ENCODE results near the gene CPXM2.

Gene CPXM2

GRCh38 chr10:123891144-123892071 lies at the start of gene CPXM2:
Gene CPXM2, minus strand, starts transcription at chr10:123891807. Its CDS starts 148 bp downstream, at chr10:123891659.
- no peak for DNase-seq (ENCODE audit: low read depth)

- no peak for DNase-seq (ENCODE audit: low read depth)
These were observed 48.0 kb upstream of the CPXM2 start for GRCh38 chr10:123939591-123939990.

- no peak for DNase-seq (ENCODE audit: low read depth)
These were observed 47.3 kb upstream of the CPXM2 start for GRCh38 chr10:123938890-123939289.

DNA sequence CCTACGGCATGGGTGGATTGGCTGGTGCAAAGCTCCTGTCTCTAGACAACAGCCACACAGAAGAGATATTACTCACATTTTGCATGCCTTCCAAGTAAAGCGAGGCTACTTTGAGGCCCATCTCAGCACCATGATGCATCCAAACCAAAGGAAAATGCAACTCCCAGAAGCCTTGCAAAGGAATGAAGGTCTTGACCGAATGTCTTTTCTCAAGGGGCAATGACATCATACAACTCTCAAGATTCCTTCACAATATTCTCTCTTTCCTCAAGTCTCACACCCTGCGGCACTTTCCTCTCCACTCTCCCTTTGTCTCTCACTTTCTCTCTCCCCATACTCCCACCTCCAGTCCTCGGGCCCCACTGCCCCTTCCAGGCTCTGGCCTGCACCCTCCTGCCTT lies 44.8 kb upstream of the CPXM2 start:
- no peak for DNase-seq (ENCODE audit: low read depth)

DNA sequence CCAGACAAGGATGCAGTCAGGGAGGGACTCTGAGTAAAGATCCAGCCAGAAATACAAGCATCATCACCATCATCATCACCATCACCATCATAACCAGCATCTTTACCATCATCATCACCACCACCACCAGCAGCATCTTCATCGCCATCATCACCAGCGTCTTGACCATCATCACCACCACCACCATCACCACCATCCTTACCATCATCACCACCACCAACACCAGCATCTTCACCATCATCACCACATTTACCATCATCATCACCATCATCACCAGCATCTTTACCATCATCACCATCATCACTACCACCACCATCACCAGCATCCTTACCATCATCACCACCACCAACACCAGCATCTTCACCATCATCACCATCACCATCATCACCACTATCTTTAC lies 44.1 kb upstream of the CPXM2 start:
- no peak for DNase-seq (ENCODE audit: low read depth)

DNA sequence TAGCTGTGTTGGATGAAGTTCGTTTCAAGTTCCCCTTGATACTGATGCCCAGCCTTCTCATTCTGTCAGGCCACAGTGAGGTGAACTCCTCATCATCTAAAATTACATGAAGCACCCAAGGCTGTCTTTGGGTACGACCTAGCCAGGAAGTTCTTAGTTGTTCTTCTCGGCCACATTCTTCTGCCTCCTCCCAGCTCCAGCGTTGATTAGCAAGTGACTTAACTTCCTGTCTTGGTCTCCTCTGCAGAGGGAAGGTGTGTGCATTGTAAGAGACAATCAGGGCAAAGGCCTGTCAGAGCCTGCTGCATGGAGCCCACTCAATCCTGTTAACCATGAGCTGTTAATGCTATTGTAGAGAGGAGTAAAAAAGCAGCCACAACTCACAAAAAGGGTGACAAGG lies 43.2 kb upstream of the CPXM2 start:
- no peak for DNase-seq (ENCODE audit: low read depth)

DNA sequence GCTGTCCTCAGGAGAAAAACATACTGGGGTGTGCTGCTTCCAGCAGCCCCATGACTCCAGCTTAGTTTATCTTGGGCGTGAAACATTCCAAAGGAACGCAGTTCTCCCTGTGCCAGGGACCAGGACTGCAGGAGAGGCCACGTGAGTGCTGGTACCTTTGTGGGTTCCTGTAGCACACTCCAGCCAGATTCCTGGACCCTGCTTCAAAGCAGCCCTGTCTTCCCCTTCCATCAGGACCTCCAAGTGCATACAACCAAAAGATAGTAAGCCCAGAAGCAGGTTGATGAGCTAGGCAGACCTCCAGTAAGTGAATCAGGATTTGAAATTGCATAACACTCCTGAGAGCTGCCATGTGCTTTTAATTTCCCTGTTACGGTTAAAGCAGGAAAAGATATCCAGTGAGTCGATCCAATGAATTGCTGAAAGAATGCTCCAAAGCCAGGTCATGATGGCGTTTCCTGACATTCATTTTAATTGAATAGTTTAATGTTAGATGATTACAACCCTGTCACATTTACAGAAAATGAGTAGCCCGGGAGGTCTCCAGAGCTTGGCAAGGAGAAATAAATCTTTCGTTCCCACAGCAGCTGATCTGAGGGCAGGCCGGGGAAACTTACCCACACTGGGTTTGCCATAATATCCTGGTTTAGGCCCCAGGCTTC lies 38.9 kb upstream of the CPXM2 start:
- DNase-seq (ENCODE audit: low read depth): no peak

GRCh38 chr10:123929791-123930190 lies 38.2 kb upstream of the CPXM2 start:
- no peak for DNase-seq (ENCODE audit: low read depth)

GRCh38 chr10:123928427-123928826 lies 36.8 kb upstream of the CPXM2 start:
- no peak for DNase-seq (ENCODE audit: low read depth)

- DNase-seq (ENCODE audit: low read depth): no peak
These were observed 35.0 kb upstream of the CPXM2 start for GRCh38 chr10:123926401-123927264.

GRCh38 chr10:123922126-123922525 lies 30.5 kb upstream of the CPXM2 start:
- no peak for DNase-seq (ENCODE audit: low read depth)

DNA sequence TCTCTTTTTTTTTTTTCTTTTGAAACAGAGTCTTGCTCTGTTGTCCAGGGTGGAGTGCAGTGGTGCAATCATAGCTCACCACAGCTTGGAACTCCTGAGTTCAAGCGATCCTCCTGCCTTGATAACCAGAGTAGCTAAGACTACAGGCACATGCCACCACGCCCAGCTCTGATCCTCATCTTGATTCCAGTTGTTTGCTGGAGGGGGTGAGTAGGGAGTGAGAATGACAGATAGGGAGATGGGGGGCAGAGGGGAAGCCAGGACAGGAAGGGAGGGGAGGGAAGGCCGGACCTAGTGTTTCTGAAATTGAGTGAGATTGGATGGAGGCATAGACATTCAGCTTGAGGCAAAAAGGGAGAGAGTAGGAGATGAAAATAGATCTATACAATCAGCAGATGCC lies 25.2 kb upstream of the CPXM2 start:
- no peak for DNase-seq (ENCODE audit: low read depth)

GRCh38 chr10:123913688-123914268 lies 22.2 kb upstream of the CPXM2 start:
- DNase-seq (ENCODE audit: low read depth): no peak

- DNase-seq (ENCODE audit: low read depth): no peak
These were observed 21.3 kb upstream of the CPXM2 start for GRCh38 chr10:123912871-123913270.

DNA sequence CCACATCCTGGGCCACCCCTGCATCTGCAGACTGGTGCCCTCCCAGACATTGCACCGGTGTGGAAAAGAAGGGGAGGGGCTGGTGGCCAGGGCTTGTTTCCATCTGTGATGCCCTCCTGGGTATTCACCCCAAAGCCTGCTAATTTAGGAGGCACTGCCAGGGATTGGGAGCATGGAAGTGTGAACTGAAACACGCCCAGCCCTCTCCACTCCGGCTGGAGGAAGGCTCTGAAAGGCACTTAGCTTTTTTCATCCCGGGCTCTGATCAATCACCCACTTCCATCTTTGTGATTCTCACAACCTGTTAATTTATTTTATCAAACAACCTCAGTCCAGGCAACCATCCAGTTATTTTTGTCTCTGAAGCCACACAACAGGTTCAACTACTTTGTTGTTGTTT lies 20.9 kb upstream of the CPXM2 start:
- no peak for DNase-seq (ENCODE audit: low read depth)

DNA sequence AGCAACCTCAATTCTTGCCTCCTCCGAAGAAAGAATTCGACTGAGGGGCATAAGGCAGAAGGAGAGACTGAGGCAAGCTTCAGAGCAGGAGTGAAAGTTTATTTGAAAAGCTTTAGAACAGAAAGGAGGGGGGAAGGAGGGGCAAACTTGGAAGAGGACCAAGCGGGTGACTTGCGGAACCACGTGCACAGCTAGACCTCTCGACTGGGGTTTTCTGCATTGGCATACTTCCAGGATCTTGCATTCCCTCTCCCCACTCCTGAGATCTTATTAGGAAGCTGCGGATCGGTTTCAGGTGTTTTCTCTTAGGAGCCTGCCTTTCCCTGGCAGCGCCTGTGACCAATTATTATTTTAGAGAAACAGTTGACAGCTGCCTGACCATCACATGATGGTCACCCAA lies 20.3 kb upstream of the CPXM2 start:
- DNase-seq (ENCODE audit: low read depth): no peak

DNA sequence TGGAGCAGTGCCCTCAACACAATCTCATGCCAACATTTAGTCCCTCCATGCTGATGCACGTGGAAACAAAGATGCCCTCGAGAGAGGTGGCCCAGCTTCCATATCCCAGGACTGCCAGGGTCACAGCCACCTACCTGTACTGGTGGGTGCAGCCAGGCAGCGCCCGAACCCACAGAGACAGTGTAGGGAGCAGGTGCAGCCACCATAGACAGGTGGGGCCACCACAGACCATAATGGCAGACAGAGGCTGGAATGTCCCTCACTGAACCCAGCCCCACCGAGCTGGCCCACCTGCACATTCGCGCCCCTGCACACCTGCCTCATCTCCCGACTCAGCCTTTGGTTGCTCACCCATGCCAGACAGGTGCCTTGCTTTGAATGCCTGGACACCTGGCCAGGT lies 18.3 kb upstream of the CPXM2 start:
- DNase-seq (ENCODE audit: low read depth): no peak

- DNase-seq (ENCODE audit: low read depth): no peak
These were observed 17.8 kb upstream of the CPXM2 start for GRCh38 chr10:123909426-123909825.

GRCh38 chr10:123908379-123908778 lies 16.8 kb upstream of the CPXM2 start:
- DNase-seq (ENCODE audit: low read depth): no peak

- DNase-seq (ENCODE audit: low read depth): no peak
These were observed 15.5 kb upstream of the CPXM2 start for GRCh38 chr10:123906884-123907652.

DNA sequence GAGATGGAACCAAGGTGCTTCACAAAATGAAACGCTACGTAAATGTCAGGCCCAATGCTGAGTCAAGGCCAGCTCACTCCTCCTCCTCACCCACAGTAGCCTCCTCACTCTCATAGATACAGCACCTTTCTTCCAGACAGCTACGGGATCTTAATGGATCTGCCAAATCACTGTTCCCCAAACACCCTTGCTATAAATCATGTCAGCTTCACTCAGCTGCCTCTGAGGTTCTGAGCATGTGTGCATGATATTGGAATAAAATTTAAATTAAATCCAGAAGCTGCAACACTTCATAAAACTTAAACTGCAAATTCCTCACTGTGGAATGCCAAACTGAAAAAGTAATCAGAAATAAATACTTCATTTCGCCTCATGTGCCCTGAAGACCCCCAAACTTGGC lies 14.7 kb upstream of the CPXM2 start:
- no peak for DNase-seq (ENCODE audit: low read depth)

Measured in stimulated activated CD8-positive, alpha-beta memory T cell treated with anti-CD3 and anti-CD28 coated beads, Interleukin-15, amount 100 ng/mL, for 1 hour (primary cell).